GM12878 (cell line): ENCODE measurements around the gene TMEM132C. TPM values are rescaled to one million over a fixed set of nuclear protein-coding genes. Genes with fewer than 3 reads are reported as not detected.

Experiments
- ATAC-seq: fragments of 200-7000 bp; cut with Tn5 transposase; 3 replicates; pipeline ENCODE4 v1.9.1; 2020; ENCODE audit warnings: mild to moderate bottlenecking, moderate library complexity
- BruUV-seq: library from RNA; stranded (reverse); fragments of 400-500 nt; replicated peaks from 2 replicates; lab custom pipeline; 2021; lab: Mats Ljungman, UMichigan
- CTCF ChIA-PET: fragments of 300-600 bp; sonication (Branson Sonifier 250); formaldehyde crosslinking; extraction: SDS; loops from one replicate; lab custom pipeline; 2021; ENCODE audit warnings: inconsistent platforms; lab: Yijun Ruan, JAX
- POLR2A ChIA-PET: fragments of 350-600 bp; formaldehyde crosslinking; extraction: SDS; loops from one replicate; lab custom pipeline; 2021; ENCODE audit warnings: inconsistent platforms; lab: Charles Lee
- RAD21 ChIA-PET: fragments of 300-600 bp; sonication (Branson Sonifier 250); formaldehyde crosslinking; loops from one replicate; lab custom pipeline; 2023; ENCODE audit warnings: antibody characterized with exemption; ENCODE audit not compliant: unreplicated experiment; lab: Charles Lee
- SMC1A ChIA-PET: fragments of 300-600 bp; sonication (Branson Sonifier 250); formaldehyde crosslinking; loops from one replicate; lab custom pipeline; 2023; ENCODE audit not compliant: unreplicated experiment, uncharacterized antibody; lab: Charles Lee
- DNase-seq: peaks from one replicate; pipeline ENCODE4 v3.0.0-alpha.2; 2011; ENCODE audit warnings: low read depth, low spot score
- FAIRE-seq: peaks from 3 replicates; lab custom pipeline; 2011; peaks lifted over from hg19 to GRCh38; lab: Jason Lieb, UNC
- H2AFZ ChIP-seq: 2 replicates; pipeline ENCODE4 v1.6.0; 2011; ENCODE audit warnings: low read depth, low read length, control low read depth; ENCODE audit not compliant: control insufficient read depth
- H3K27ac ChIP-seq: 2 replicates; pipeline ENCODE4 v1.5.1; 2011; ENCODE audit warnings: control low read depth; ENCODE audit not compliant: control insufficient read depth, insufficient read depth
- H3K27me3 ChIP-seq, 2 experiments: replicated peaks in 1 of 2; 2 replicates each; pipeline versions ENCODE4 v1.6.0 to v1.6.1; 2011; ENCODE audit warnings: low read length in 1 of 2; ENCODE audit not compliant: control insufficient read depth in 2 of 2, insufficient read depth in 2 of 2
- H3K36me3 ChIP-seq, 2 experiments: 2 replicates each; pipeline ENCODE4 v1.5.1; 2011; ENCODE audit warnings: low read length in 1 of 2; ENCODE audit not compliant: control insufficient read depth in 2 of 2, insufficient read depth in 2 of 2
- H3K4me1 ChIP-seq: 2 replicates; pipeline ENCODE4 v1.6.1; 2011; ENCODE audit warnings: mild to moderate bottlenecking, low read length, moderate library complexity, mixed read lengths; ENCODE audit not compliant: control insufficient read depth, insufficient read depth
- H3K4me2 ChIP-seq: 2 replicates; pipeline ENCODE4 v1.6.0; 2011; ENCODE audit warnings: control low read depth; ENCODE audit not compliant: control insufficient read depth, insufficient read depth
- H3K4me3 ChIP-seq: fragments of 200-600 bp; sonication (generic); 2 replicates; pipeline ENCODE4 v1.5.1; 2016
- H3K79me2 ChIP-seq: 2 replicates; pipeline ENCODE4 v1.6.0; 2011; ENCODE audit warnings: low read length; ENCODE audit not compliant: control insufficient read depth, insufficient read depth
- H3K9ac ChIP-seq: 2 replicates; pipeline ENCODE4 v1.8.0; 2011; ENCODE audit warnings: low read length, control low read depth, mixed read lengths; ENCODE audit not compliant: control insufficient read depth, insufficient read depth
- H3K9me3 ChIP-seq: replicated peaks from 3 replicates; pipeline ENCODE4 v1.5.1; 2011; ENCODE audit warnings: mild to moderate bottlenecking, low read length; ENCODE audit not compliant: control insufficient read depth, insufficient read depth
- H4K20me1 ChIP-seq: 2 replicates; pipeline ENCODE4 v1.6.0; 2011; ENCODE audit not compliant: control insufficient read depth, insufficient read depth
- BACH1 ChIP-seq: fragments of 450-650 bp; IDR thresholded peaks from 2 replicates; pipeline ENCODE4 v1.6.1; 2017; ENCODE audit warnings: mild to moderate bottlenecking, borderline replicate concordance
- BCL3 ChIP-seq: IDR thresholded peaks from 2 replicates; pipeline ENCODE4 v1.6.1; 2011; ENCODE audit warnings: borderline replicate concordance, low read depth, mild to moderate bottlenecking, moderate library complexity, low read length; ENCODE audit not compliant: insufficient read depth, poor library complexity, severe bottlenecking
- CUX1 ChIP-seq: IDR thresholded peaks from 2 replicates; pipeline ENCODE4 v1.6.1; 2012; ENCODE audit warnings: improper control_type of control experiment, low read depth, low read length; ENCODE audit not compliant: insufficient replicate concordance
- GABPA ChIP-seq: IDR thresholded peaks from 2 replicates; pipeline ENCODE4 v1.6.1; 2014; ENCODE audit warnings: antibody characterized with exemption, low read depth, mild to moderate bottlenecking, inconsistent platforms
- HDAC2 ChIP-seq: fragments of 200-600 bp; sonication (generic); IDR thresholded peaks from 2 replicates; pipeline ENCODE4 v1.6.1; 2017
- KAT2A ChIP-seq: conservative IDR thresholded peaks from 2 replicates; pipeline ENCODE4 v1.6.1; 2011; ENCODE audit warnings: low read depth, low read length; ENCODE audit not compliant: control insufficient read depth
- MLLT1 ChIP-seq: fragments of 450-650 bp; IDR thresholded peaks from 2 replicates; pipeline ENCODE4 v1.6.1; 2016; ENCODE audit warnings: mild to moderate bottlenecking
- MTA3 ChIP-seq: IDR thresholded peaks from 2 replicates; pipeline ENCODE4 v1.6.1; 2012; ENCODE audit warnings: low read length, inconsistent platforms, borderline replicate concordance
- SIN3A ChIP-seq: IDR thresholded peaks from 2 replicates; pipeline ENCODE4 v1.6.1; 2012; ENCODE audit warnings: low read depth, low read length, improper control_type of control experiment
- SMC3 ChIP-seq: IDR thresholded peaks from 2 replicates; pipeline ENCODE4 v1.6.1; 2011; ENCODE audit warnings: low read length, improper control_type of control experiment, borderline replicate concordance
- TBL1XR1 ChIP-seq: IDR thresholded peaks from 2 replicates; pipeline ENCODE4 v1.6.1; 2012; ENCODE audit warnings: low read depth, low read length, improper control_type of control experiment
- WGBS: methylation state at CpG from one replicate; pipeline ENCODE4 v1.1.6; 2016; ENCODE audit warnings: low lambda C conversion rate; ENCODE audit not compliant: insufficient replicate concordance, insufficient coverage; ENCODE audit errors: missing lambda C conversion rate; 5-methylcytosine and 5-hydroxymethylcytosine counted together
- in situ Hi-C: fragments of 300-500 bp; cut with MboI; formaldehyde crosslinking; loops from 9 replicates; pipeline ENCODE4 v1.14.3; 2018; ENCODE audit warnings: mixed read lengths
- intact Hi-C: fragments of 100-400 bp; cut with micrococcal nuclease; formaldehyde crosslinking; loops from one replicate; pipeline ENCODE4 v1.14.2; 2022; ENCODE audit not compliant: unreplicated experiment
- polyA plus RNA-seq, 11 experiments: library from polyadenylated mRNA; depleted of rRNA in 4 of 11; unstranded in 6 of 11; stranded (reverse) in 5 of 11; fragments of >200 nt; fragmentation: Nextera tagmentation in 4 of 11; fragmentation: Illumina TruSeq in 1 of 11; extraction: Ambion mirVana in 4 of 11; extraction: Trizol in 1 of 11; gene quantifications; 1 replicate in 1 of 11; 2 replicates in 10 of 11; pipeline versions ENCODE4 v1.2.1 to v1.2.3, GENCODE V29; 2011 to 2016; ENCODE audit warnings: inconsistent platforms in 2 of 11, missing spikeins in 2 of 11, low read depth in 1 of 11
- total RNA-seq, 4 experiments: library from RNA; depleted of rRNA in 3 of 4; stranded (reverse); fragments of >200 nt in 3 of 4; fragmentation: Illumina TruSeq in 1 of 4; extraction: Trizol in 1 of 4; gene quantifications; 2 replicates each; pipeline versions ENCODE4 v1.2.1 to v1.2.3, GENCODE V29; 2013 to 2021

TMEM132C gene
- total and polyA plus RNA-seq, 10 of the 15 experiments (the other 5 are each of a cell fraction or from before 2014, with no cell fraction given) = not detected

GRCh38 chr12:128459067-128459466 lies 192.1 kb downstream of the TMEM132C start:
- no peak for DNase-seq
- FAIRE-seq = no peak
- BruUV-seq = no TSS peak
- no peak overlapping the region for H3K9ac ChIP-seq
- ChIA-PET CTCF (no interaction called here), SMC1A (no interaction called here)
- no peaks in the 10 kb centered on the region for H3K9me3 ChIP-seq
- intact Hi-C loops = no loop called here
- H3K4me1 ChIP-seq = no peaks in the 10 kb centered on the region
- TF ChIP-seq BCL3 = no peak
- no peak for TF ChIP-seq TBL1XR1
- TF ChIP-seq GABPA = no peak
- TF ChIP-seq BACH1 = no peak
- TF ChIP-seq SMC3 = no peak
- no peak for TF ChIP-seq MLLT1
- no peak for TF ChIP-seq HDAC2
- TF ChIP-seq SIN3A = no peak
- TF ChIP-seq CUX1 = no peak
- no peak for TF ChIP-seq KAT2A
- TF ChIP-seq MTA3 = no peak
- TF ChIP-seq, all 136 proteins: peak for 0
- H3K27ac ChIP-seq = no peak overlapping the region
- POLR2A ChIA-PET = no interaction called here
- WGBS = 0% methylated on average over 1 of the region's 1 CpG
- H4K20me1 ChIP-seq = no peaks in the 10 kb centered on the region
- no peaks in the 10 kb centered on the region for H3K36me3 ChIP-seq
- H3K79me2 ChIP-seq = no peaks in the 10 kb centered on the region
- no peaks in the 10 kb centered on the region for H3K27me3 ChIP-seq
- no peak overlapping the region for H3K4me3 ChIP-seq
- H2AFZ ChIP-seq = no peak overlapping the region
- ATAC-seq = no peak
- in situ Hi-C loops = no loop called here
- RAD21 ChIA-PET = no interaction called here
- no peak overlapping the region for H3K4me2 ChIP-seq
